AML-193 (cell line): ENCODE measurements around the gene POLD1.
"Not testable (repeated sequence)": the region's sequence is repeated elsewhere in the genome, so short reads cannot be mapped to it uniquely, and the experiment has no call there.

ENCODE experiments used
- DNase-seq, 2 experiments: peaks; one replicate each; lab custom pipeline; 2025; lab: John Stamatoyannopoulos, UW

POLD1 gene

DNA sequence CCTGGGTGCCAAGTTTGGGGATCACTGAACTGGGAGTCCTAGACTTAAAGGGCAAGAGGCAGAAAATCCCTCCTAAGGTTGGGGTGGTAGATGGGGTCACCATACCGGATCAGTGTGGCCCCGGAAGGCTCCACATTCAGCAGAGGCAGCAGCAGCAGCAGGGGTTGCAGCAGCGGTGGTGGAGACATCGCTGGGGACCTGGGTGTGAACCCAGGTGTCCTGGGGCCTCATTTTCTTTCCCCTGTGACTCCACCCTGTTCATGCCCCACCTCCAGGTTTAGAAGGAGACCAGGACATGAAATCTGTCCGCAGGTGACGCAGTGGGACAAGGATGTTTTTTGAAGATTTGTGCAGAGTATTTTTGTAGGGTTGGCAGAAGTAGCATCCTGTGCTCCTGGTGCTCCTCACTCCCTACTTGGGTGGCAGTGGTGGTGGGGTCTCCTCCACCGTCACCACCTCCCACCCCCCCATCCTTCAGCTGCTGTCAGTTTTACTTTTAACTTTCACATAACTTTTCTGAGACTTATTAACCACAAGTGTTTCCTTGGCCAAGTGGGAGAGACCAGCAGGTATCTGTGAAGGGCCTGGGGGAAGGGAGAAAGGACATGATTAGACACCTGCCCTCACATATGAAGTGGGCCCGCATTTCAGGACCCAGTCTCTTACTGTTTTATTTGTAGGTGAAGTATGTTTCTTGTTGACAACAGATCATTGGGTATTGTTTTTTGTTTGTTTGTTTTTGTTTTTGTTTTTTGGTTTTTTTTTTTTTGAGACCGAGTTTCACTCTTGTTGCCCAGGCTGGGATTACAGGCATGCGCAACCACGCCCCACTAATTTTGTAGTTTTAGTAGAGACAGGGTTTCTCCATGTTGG, 18.5 kb upstream of the POLD1 start, which contains the start of gene NAPSA:
Gene NAPSA (minus strand): TSS at position 206 of the 873 bp plus-strand sequence. CDS start 18 bp downstream, at position 188.
- DNase-seq, result no peak

GRCh38 chr19:50368649-50369570, 15.2 kb upstream of the POLD1 start:
- DNase-seq, result peak; percentile 80 to 90

- peak; percentile 1 to 36 for DNase-seq
These were observed 12.2 kb upstream of the POLD1 start for GRCh38 chr19:50371914-50372475.

DNA sequence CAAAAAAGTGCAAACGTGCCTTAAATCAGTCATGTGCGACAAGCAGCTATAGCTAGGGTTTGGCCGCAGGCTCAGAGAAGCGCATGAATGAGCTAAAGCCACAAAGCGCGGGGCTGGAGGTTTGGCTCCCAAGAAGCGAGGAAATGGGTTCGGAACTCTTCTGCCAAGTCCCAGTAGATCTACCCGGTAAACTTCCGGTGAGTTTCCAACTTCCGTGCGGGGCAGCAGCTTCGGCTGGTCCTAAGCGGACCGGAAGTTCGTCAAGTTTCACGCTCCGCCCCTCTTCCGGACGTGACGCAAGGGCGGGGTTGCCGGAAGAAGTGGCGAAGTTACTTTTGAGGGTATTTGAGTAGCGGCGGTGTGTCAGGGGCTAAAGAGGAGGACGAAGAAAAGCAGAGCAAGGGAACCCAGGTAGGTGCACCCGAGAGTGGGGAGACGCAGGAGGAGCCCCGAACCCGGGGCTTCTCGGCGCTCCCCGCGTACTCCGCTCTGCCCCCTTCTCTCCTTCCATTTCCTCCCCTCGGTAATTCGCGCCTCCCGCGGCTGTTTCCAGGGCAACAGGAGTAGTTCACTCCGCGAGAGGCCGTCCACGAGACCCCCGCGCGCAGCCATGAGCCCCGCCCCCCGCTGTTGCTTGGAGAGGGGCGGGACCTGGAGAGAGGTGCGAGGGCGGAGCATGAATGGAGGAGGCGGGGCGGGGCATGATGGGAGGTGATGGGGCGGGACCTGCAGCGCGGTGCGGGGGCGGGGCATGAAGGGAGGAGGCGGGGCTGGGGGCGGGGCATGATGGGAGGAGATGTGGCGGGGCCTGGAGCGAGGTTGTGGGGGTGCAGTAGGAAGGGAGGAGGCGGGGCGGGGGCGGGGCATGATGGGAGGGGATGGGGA, 7.7 kb upstream of the POLD1 start, which contains the start of gene NR1H2:
Gene NR1H2 (plus strand): TSS at position 292 of the 885 bp plus-strand sequence. CDS start 1,149 bp downstream, outside the sequence.
- DNase-seq, result peak; percentile 90 to 93

DNA sequence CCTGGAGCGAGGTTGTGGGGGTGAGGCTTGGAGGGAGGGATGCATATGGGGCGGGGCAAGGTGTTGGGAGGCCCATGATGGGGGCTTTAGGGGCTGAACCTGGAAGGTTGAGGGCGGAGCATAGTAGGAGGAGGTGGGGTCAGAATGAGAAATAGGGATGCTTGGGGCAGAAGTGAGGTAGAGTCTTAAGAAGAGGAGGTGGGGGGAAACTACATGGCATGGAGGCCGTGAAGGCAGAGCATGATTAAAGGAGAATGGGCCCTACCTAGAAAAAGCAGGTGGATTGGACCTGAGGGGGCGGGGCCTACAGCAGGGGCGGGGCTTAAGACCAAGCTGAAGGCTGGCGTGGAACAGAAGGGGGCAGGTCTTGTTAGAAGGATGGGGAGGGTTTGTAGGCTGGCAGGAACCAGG, 7.1 kb upstream of the POLD1 start:
- DNase-seq, result no peak

- DNase-seq, result no peak
These were observed 6.6 kb upstream of the POLD1 start for GRCh38 chr19:50377517-50377916.

DNA sequence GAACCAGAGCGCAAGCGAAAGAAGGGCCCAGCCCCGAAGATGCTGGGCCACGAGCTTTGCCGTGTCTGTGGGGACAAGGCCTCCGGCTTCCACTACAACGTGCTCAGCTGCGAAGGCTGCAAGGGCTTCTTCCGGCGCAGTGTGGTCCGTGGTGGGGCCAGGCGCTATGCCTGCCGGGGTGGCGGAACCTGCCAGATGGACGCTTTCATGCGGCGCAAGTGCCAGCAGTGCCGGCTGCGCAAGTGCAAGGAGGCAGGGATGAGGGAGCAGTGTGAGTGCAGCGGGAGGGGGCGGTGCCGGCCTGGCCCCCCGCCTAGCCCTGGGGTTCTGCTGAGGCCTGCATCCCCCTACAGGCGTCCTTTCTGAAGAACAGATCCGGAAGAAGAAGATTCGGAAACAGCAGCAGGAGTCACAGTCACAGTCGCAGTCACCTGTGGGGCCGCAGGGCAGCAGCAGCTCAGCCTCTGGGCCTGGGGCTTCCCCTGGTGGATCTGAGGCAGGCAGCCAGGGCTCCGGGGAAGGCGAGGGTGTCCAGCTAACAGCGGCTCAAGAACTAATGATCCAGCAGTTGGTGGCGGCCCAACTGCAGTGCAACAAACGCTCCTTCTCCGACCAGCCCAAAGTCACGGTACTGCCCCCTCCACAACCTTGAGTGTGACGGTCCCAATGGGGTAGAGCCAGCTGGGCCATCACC, 5.8 kb upstream of the POLD1 start:
- no peak for DNase-seq

DNA sequence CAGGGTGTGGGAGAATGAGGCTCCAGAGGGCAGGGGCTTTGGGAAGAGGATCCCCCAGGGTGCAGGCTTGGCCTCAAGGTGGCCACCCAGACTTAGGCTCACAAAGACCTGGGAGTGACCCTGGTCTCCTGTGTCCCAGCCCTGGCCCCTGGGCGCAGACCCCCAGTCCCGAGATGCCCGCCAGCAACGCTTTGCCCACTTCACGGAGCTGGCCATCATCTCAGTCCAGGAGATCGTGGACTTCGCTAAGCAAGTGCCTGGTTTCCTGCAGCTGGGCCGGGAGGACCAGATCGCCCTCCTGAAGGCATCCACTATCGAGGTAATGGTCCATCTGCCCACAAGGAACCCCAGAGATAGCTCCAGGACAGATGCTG, 5.3 kb upstream of the POLD1 start:
- no peak for DNase-seq

DNA sequence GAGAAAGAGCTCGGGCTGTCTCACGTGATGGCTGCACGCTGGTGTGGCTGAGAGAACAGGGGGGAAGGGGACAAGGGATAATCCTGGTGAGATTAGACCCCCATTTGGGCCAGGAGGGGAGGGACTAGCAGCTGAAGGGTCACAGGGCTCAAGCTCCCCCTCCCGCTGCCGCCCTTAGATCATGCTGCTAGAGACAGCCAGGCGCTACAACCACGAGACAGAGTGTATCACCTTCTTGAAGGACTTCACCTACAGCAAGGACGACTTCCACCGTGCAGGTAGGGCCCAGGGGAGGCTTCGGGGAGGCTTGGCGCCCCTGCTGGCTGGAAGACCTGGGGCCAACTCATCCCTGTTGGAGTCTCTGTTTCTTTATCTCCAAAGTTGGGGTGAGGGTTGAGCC, 4.5 kb upstream of the POLD1 start:
- DNase-seq, result no peak

- no peak for DNase-seq
These were observed 4.0 kb upstream of the POLD1 start for GRCh38 chr19:50380137-50380536.

DNA sequence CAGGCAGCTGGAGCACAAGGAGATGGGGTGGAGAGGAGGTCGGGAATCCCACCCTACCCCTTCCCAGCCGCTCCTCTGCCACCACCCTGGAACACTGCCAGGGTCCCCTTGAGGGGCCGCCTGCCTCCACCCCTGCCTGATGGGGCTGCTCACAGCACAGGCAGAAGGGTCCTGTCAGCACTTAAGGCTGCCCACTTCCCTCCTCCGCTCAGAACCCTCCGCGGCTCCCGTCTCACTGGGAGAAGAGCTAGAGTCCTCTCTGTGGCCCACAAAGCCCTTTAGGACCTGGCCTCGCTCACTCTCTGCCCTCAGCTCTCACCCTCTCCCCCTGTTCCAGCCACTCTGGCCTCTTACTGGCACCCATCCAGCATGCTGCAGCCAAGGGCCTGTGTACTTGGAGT, 3.4 kb upstream of the POLD1 start:
- no peak for DNase-seq

- no peak for DNase-seq
These were observed 2.0 kb upstream of the POLD1 start for GRCh38 chr19:50381881-50382729.

DNA sequence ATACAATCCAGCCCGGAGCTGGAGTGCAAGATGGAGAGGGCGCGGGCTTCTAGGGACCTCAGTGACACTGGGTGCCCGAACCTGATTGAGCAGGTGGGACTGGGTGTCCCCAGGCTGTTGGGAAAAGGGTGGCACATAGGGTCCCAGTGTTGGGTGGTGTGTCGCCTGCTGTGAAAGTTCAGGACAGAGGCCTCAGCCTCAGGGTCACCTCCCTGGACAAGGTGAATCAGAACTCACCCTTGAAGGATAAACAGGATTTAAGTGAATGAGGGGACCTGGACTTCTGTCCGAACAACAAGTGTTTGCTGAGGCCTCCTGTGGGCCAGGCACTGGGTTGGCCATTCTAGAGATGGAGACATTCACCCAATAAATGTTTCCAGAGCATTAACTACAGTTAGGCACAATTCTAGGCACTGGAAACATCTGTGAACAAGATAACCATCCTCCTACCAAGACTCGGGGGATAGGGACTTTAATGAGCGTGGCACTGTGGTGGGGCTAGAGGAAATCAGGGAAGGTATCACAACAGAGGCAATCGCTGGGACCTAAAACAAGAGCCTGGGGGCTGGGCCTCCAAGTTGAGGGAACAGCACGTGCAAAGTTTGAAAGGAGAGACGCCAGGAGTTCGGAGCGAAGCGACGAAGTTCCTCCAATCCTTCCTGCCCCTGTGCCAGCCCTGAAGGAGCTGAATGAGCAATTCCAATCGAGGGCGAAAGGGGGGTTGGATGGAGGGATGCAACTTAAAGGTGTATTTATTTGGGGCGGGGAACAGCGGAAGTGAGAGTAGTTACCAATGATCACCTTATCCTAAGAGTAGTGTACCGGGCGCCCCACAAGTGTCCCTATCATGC, 921 bp upstream of the POLD1 start:
- no peak for DNase-seq

GRCh38 chr19:50384685-50385535, 763 bp downstream of the POLD1 start:
- peak in 1 of 2 experiments; percentile 24 for DNase-seq

DNA sequence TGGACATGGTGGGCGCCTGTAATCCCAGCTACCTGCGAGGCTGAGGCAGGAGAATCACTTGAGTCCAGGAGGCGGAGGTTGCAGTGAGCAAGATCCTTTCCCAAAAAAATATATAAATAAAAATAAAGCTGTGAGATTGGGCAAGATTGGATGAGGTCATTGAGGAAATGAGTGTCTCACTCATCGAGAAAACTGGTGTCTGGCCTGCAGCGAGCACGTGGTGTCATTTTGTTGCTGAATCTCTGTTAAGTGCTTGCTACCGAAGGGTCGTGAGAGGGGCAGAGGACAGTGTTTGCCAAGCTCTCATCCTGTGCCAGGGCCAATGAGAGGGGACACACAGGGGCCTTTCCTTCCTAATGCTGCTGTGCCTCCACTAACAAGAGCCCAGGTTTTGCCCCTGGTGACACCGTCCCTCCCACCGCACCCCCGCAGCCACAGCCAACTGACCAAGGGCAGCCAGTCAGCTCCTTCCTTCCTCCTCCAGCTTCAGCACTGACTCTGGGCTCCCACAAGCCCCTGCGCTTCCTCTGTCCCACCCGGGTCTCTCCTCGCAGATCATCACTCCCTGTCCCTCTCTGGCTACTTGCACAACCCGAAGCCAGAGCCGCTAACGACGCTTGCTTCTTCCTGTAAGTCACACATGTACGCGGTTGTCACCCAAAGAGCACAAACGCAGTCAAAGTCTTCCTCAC, 3.2 kb downstream of the POLD1 start:
- DNase-seq, result no peak

DNA sequence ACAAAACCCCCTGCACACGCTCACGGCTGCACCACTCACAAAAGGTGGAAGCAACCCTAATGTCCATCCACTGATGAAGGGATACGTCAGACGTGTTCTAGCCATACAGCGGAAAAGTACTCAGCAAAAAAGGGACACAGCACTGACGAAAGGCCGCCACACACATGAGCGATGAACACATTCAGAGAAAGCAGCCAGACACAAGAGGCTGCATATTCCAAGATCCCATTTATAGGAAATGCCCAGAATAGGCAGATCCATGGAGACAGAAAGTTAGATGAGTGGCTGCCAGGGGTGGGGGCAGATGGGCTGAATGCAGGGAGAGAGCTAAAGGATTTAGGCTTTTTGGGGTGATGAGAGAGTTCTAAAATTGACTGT, 3.7 kb downstream of the POLD1 start:
- no peak for DNase-seq

DNA sequence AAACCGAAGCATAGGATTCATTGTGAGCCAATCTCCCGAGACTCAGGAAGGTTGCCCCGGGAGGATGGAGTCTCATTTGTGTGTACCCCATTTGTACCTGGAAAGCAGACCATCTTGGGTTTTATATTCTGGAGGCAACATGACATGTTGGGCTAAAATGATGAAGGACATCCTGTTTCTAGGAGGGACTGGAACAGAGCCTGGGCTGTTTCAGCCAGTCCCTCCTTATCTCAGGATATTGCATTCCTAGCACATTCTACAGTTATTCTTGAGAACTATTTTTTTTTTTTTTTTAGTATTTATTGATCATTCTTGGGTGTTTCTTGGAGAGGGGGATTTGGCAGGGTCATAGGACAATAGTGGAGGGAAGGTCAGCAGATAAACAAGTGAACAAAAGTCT, 6.1 kb downstream of the POLD1 start:
- DNase-seq, result not testable (repeated sequence)
